ENCODE measurements around the gene PLXNA4.

- no peak for TF ChIP-seq CTCF (IDR thresholded peaks at IDR 0.05; ENCODE audit: insufficient read depth, low read length)
- no peak for TF ChIP-seq SPI1 (IDR thresholded peaks at IDR 0.05; ENCODE audit: borderline replicate concordance, low read depth)
- no peak for TF ChIP-seq GABPA (IDR thresholded peaks at IDR 0.05; ENCODE audit: low read depth)
- no peak for TF ChIP-seq POLR2AphosphoS5 (IDR thresholded peaks at IDR 0.05; ENCODE audit: low read depth)
- TF ChIP-seq REST (IDR thresholded peaks at IDR 0.05; ENCODE audit: insufficient replicate concordance, low read depth): no peak
These were observed 459.9 kb downstream of the PLXNA4 start for GRCh38 chr7:132116369-132116768.
